K562 (cell line): ENCODE measurements around the gene TCEAL9. TPM values are rescaled to one million over a fixed set of nuclear protein-coding genes. Genes with fewer than 3 reads are reported as not detected.
A peak's percentile ranks its signal among the peaks of the same experiment; 100 is the strongest.

Experiments used
- ATAC-seq: fragments of 200-7000 bp; cut with Tn5 transposase; 3 replicates; pipeline ENCODE4 v1.9.1; 2020; ENCODE audit warnings: moderate library complexity
- BruUV-seq: library from RNA; stranded (reverse); fragments of 400-500 nt; replicated peaks from 2 replicates; lab custom pipeline; 2021; lab: Mats Ljungman, UMichigan
- CTCF ChIA-PET: fragments of 300-600 bp; formaldehyde crosslinking; extraction: SDS; loops from one replicate; lab custom pipeline; 2021; ENCODE audit warnings: low intra/inter-chr PET ratio; lab: Yijun Ruan, JAX
- POLR2A ChIA-PET: fragments of 300-600, 350-650 bp; sonication (Branson Sonifier 250); formaldehyde crosslinking; extraction: SDS; loops from one replicate; lab custom pipeline; 2021; ENCODE audit warnings: antibody characterized with exemption, inconsistent platforms; lab: Yijun Ruan, JAX
- DNase-seq, 4 experiments: peaks; one replicate each; pipeline versions ENCODE4 v3.0.0 to v3.0.0-alpha.2; 2011 to 2018; ENCODE audit warnings: low spot score in 3 of 4, mixed read lengths in 3 of 4; ENCODE audit errors: extremely low read depth in 1 of 4
- FAIRE-seq: peaks from 2 replicates; lab custom pipeline; 2011; peaks lifted over from hg19 to GRCh38; lab: Jason Lieb, UNC
- H2AFZ ChIP-seq: 2 replicates; pipeline ENCODE4 v1.6.0; 2011; ENCODE audit warnings: low read depth, low read length, control low read depth, inconsistent platforms
- H3K27ac ChIP-seq: fragments of 200-600 bp; 3 replicates; pipeline ENCODE4 v1.8.0; 2011; ENCODE audit warnings: low read depth, mild to moderate bottlenecking, control low read depth, inconsistent platforms, low read length, moderate library complexity, mixed read lengths; ENCODE audit errors: extremely low read depth
- H3K27me3 ChIP-seq, 2 experiments: fragments of 300-600 bp in 1 of 2; 2 replicates in 1 of 2; 3 replicates in 1 of 2; pipeline versions ENCODE4 v1.6.0 to v1.8.0; 2011; ENCODE audit warnings: inconsistent platforms in 2 of 2, low read length in 2 of 2, mild to moderate bottlenecking in 1 of 2, mixed read lengths in 1 of 2, moderate library complexity in 1 of 2; ENCODE audit not compliant: control insufficient read depth in 2 of 2, insufficient read depth in 2 of 2
- H3K36me3 ChIP-seq: fragments of 300-600 bp; 3 replicates; pipeline ENCODE4 v1.8.0; 2011; ENCODE audit warnings: mild to moderate bottlenecking, low read length, inconsistent platforms; ENCODE audit not compliant: control insufficient read depth, insufficient read depth
- H3K4me1 ChIP-seq, 2 experiments: fragments of 200-600 bp in 1 of 2; replicated peaks in 1 of 2; 2 replicates in 1 of 2; 3 replicates in 1 of 2; pipeline versions ENCODE4 v1.5.1 to v1.8.0; 2011; ENCODE audit warnings: inconsistent platforms in 2 of 2, low read length in 2 of 2, mild to moderate bottlenecking in 1 of 2, mixed read lengths in 1 of 2, moderate library complexity in 1 of 2; ENCODE audit not compliant: control insufficient read depth in 2 of 2, insufficient read depth in 2 of 2
- H3K4me2 ChIP-seq: 2 replicates; pipeline ENCODE4 v1.6.1; 2011; ENCODE audit warnings: low read length, control low read depth, inconsistent platforms, mixed read lengths; ENCODE audit not compliant: insufficient read depth
- H3K4me3 ChIP-seq: fragments of 200-600 bp; sonication (generic), shearing (Covaris generic); 2 replicates; pipeline ENCODE4 v1.5.1; 2016; ENCODE audit warnings: control low read depth, inconsistent platforms
- H3K79me2 ChIP-seq: fragments of 200-600 bp; 3 replicates; pipeline ENCODE4 v1.8.0; 2011; ENCODE audit warnings: low read length, inconsistent platforms; ENCODE audit not compliant: control insufficient read depth, insufficient read depth
- H3K9ac ChIP-seq, 2 experiments: 2 replicates each; pipeline versions ENCODE4 v1.6.0 to v1.6.1; 2011; ENCODE audit warnings: low read depth in 2 of 2, low read length in 2 of 2, control low read depth in 1 of 2, inconsistent platforms in 1 of 2, mild to moderate bottlenecking in 1 of 2, mixed read lengths in 1 of 2; ENCODE audit not compliant: insufficient read depth in 1 of 2
- H3K9me1 ChIP-seq: one replicate; pipeline ENCODE4 v1.6.0; 2011; ENCODE audit warnings: inconsistent platforms, mild to moderate bottlenecking, low read length, moderate library complexity; ENCODE audit not compliant: control insufficient read depth, insufficient read depth
- H3K9me3 ChIP-seq: replicated peaks from 2 replicates; pipeline ENCODE4 v1.5.1; 2011; ENCODE audit warnings: low read depth, low read length, inconsistent platforms; ENCODE audit not compliant: control insufficient read depth, insufficient read depth
- H4K20me1 ChIP-seq: replicated peaks from 2 replicates; pipeline ENCODE4 v1.6.1; 2011; ENCODE audit warnings: low read length, inconsistent platforms, mixed read lengths; ENCODE audit not compliant: control insufficient read depth, insufficient read depth
- HMG20B ChIP-seq: fragments of 250-450 bp; sonication (Bioruptor Pico); IDR thresholded peaks from 2 replicates; pipeline ENCODE4 v1.5.0; 2021; ENCODE audit warnings: mild to moderate bottlenecking
- ILF3 ChIP-seq: fragments of 450-650 bp; IDR thresholded peaks from 2 replicates; pipeline ENCODE4 v1.6.1; 2018; ENCODE audit warnings: antibody characterized with exemption, mild to moderate bottlenecking, moderate library complexity, borderline replicate concordance
- ZKSCAN1 ChIP-seq: fragments of 150-350 bp; IDR thresholded peaks from 2 replicates; pipeline ENCODE4 v1.6.1; 2016; ENCODE audit warnings: low read depth, low read length
- WGBS: fragments of 100-300 bp; shearing (Covaris generic); methylation state at CpG from one replicate; pipeline ENCODE4 v1.1.6; 2016; ENCODE audit warnings: low coverage, mixed read lengths; ENCODE audit not compliant: insufficient coverage; ENCODE audit errors: missing lambda C conversion rate; 5-methylcytosine and 5-hydroxymethylcytosine counted together
- in situ Hi-C: fragments of 300-500 bp; cut with MboI; formaldehyde crosslinking; loops from 4 replicates; pipeline ENCODE4 v1.15.0; 2018; ENCODE audit warnings: inconsistent platforms, mixed read lengths
- intact Hi-C: fragments of 100-400 bp; cut with micrococcal nuclease; formaldehyde crosslinking; loops from 2 replicates; pipeline ENCODE4 v1.14.2; 2022
- polyA plus RNA-seq, 8 experiments: library from polyadenylated mRNA; depleted of rRNA in 4 of 8; stranded (reverse) in 5 of 8; unstranded in 3 of 8; fragments of >200 nt; fragmentation: Nextera tagmentation in 2 of 8; fragmentation: Illumina TruSeq in 1 of 8; extraction: Ambion mirVana in 2 of 8; extraction: Trizol in 1 of 8; gene quantifications; 2 replicates each; pipeline versions ENCODE4 v1.2.1 to v1.2.3, GENCODE V29; 2011 to 2014; ENCODE audit warnings: inconsistent platforms in 1 of 8, missing spikeins in 1 of 8
- total RNA-seq, 7 experiments: library from RNA; depleted of rRNA in 6 of 7; stranded (reverse); fragments of >200 nt in 6 of 7; fragmentation: Illumina TruSeq in 2 of 7; extraction: Trizol in 2 of 7; gene quantifications; 2 replicates each; pipeline versions ENCODE4 v1.2.1 to v1.2.3, GENCODE V29; 2011 to 2021; ENCODE audit warnings: low replicate concordance in 1 of 7
- TF ChIP-seq, protein P1 (sequence below): sonication (generic); formaldehyde crosslinking; IDR thresholded peaks from 2 replicates; pipeline ENCODE4 v1.8.1; 2023; ENCODE audit warnings: mild to moderate bottlenecking, missing genetic modification reagents

The TCEAL9 gene
- total and polyA plus RNA-seq, 9 of the 15 experiments (the other 6 are each of a cell fraction or from before 2014, with no cell fraction given) = 16.2 to 106 (median 69.6) TPM

DNA sequence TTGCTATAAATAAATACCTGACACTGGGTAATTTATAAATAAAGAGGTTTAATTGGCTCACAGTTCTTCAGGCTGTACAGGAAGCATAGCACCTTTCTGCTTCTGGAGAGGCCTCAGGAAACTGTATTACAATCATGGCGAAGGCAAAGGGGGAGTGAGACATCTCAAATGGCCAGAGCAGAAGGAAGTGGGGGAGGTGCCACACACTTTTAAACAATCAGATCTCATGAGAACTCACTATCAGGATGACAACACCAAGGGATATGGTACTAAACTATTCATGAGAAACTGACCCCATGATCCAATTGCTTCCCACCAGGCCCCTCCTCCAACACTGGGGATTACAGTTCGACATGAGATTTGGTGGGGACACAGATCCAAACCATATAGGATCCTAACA, 11.7 kb upstream of the TCEAL9 start:
- Histone ChIP-seq H4K20me1 (no peaks in the 10 kb centered on the region), H3K9ac (no peak overlapping the region), H3K4me3 (no peak overlapping the region), H3K36me3 (no peaks in the 10 kb centered on the region), H3K79me2 (no peaks in the 10 kb centered on the region), H3K27ac (no peak overlapping the region), H3K27me3 (no peaks in the 10 kb centered on the region; a peak in 1 of 5 replicates), H3K4me1 (no peaks in the 10 kb centered on the region), H3K4me2 (no peak overlapping the region), H3K9me1 (no peaks in the 10 kb centered on the region), H3K9me3 (no peaks in the 10 kb centered on the region), H2AFZ (peak overlapping the region; percentile 35; the same call in 1 of the 2 replicates)
- ATAC-seq (no peak), FAIRE-seq (no peak), DNase-seq (no peak)
- in situ Hi-C loops (no loop called here), intact Hi-C loops (no loop called here)
- ChIA-PET POLR2A (no interaction called here), CTCF (no interaction called here)
- no TSS peak for BruUV-seq
- TF ChIP-seq HMG20B (CRISPR knock-in tag) (no peak), ILF3 (no peak)
- 14% methylated on average over 2 of the region's 2 CpGs for WGBS

DNA sequence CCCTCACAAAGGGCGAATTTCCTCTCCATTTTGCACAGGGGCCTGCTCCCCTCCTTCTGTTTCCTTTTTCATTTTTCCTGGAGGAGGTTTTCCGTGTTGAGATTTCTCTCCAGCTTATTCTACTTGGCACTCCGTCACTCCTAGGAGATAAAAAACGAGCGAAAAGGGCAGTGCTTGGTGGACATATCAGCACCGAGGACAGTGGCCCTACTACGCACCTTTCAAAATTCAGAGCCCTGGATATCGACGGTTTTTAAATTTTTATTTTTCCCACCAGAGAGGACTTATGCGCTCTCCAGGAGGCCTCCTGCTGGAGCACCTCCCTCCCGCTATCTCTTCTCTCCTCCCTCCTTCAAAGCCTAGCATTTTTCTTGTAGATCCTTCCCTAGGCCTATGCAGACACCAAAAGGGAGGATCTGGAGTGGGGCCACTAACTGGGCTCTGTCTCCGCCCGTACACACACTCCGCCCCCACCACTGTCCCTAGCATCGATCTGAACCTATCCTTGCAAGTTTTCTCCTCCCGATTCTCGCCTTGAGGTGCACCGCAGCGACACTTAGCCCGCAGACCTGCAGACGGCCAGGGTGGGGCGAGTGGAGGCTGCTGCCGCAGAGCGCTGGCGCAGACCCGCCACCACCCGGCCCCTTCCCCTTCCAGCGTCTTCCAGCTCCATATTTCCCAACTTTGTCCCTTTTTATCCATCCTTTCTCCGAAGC, 8.5 kb upstream of the TCEAL9 start:
- CTCF ChIA-PET = no interaction called here
- in situ Hi-C loops = no loop called here

More for the DNA sequence above, 8.5 kb upstream of the TCEAL9 start:
- Histone ChIP-seq H3K9me3 (no peaks in the 10 kb centered on the region), H3K4me2 (no peak overlapping the region), H3K36me3 (no peaks in the 10 kb centered on the region), H3K9me1 (no peaks in the 10 kb centered on the region), H3K27ac (no peak overlapping the region), H3K4me3 (no peak overlapping the region), H3K27me3 (no peaks in the 10 kb centered on the region; a peak in 1 of 5 replicates), H3K4me1 (no peaks in the 10 kb centered on the region), H3K79me2 (no peaks in the 10 kb centered on the region), H3K9ac (no peak overlapping the region), H4K20me1 (no peaks in the 10 kb centered on the region), H2AFZ (no peak overlapping the region)
- DNase-seq (no peak), ATAC-seq (no peak), FAIRE-seq (no peak)
- 55% methylated on average over 8 of the region's 29 CpGs for WGBS
- TF ChIP-seq ZKSCAN1 = peak; percentile 69; the same call in 1 of the 2 replicates
- TF ChIP-seq, protein P1, sequence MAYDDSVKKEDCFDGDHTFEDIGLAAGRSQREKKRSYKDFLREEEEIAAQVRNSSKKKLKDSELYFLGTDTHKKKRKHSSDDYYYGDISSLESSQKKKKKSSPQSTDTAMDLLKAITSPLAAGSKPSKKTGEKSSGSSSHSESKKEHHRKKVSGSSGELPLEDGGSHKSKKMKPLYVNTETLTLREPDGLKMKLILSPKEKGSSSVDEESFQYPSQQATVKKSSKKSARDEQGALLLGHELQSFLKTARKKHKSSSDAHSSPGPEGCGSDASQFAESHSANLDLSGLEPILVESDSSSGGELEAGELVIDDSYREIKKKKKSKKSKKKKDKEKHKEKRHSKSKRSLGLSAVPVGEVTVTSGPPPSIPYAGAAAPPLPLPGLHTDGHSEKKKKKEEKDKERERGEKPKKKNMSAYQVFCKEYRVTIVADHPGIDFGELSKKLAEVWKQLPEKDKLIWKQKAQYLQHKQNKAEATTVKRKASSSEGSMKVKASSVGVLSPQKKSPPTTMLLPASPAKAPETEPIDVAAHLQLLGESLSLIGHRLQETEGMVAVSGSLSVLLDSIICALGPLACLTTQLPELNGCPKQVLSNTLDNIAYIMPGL (CRISPR knock-in tag) = no peak
- no TSS peak for BruUV-seq
- POLR2A ChIA-PET = no interaction called here
- intact Hi-C loops = no loop called here
